ENCODE results near the gene FLNC. TPM values are rescaled to one million over a fixed set of nuclear protein-coding genes. Genes with fewer than 3 reads are reported as not detected.
A peak's percentile ranks its signal among the peaks of the same experiment; 100 is the strongest.

FLNC gene
- total RNA-seq, 1 experiment from 2014 or later: 0.42 TPM

DNA sequence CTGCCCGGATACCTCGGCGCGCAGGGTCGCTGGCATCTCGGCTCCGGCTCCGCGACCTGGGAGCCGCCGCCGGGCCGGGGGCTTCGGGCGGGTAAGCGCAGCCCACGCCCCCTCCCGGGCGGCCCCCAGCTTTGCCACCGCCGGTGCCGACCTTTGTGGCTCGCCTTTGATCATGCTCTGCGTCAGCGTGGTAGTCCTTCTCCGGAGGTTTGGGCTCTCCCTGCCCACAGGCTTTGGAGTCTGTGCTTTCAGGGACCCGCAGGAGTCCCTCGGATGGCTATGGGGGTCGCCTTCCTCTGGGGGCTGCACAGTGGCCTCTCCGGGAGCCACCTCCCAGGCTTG, 39.7 kb downstream of the FLNC start:
- no TSS peak for BruUV-seq (replicated peaks)
- Mint-ChIP-seq H3K9me3 (ENCODE audit: low read depth, unreplicated experiment) (no peaks in the 10 kb centered on the region), H3K27me3 (ENCODE audit: unreplicated experiment) (peaks cover 7% of the 10 kb centered on the region), H3K36me3 (ENCODE audit: insufficient read depth, unreplicated experiment) (peaks cover 36% of the 10 kb centered on the region), H3K4me1 (ENCODE audit: low read depth, unreplicated experiment) (peaks cover 21% of the 10 kb centered on the region), H3K4me3 (ENCODE audit: low read depth, unreplicated experiment) (peak overlapping the region; percentile 67), H3K27ac (ENCODE audit: unreplicated experiment) (peak overlapping the region; percentile 76)
- TF ChIP-seq, protein P1, sequence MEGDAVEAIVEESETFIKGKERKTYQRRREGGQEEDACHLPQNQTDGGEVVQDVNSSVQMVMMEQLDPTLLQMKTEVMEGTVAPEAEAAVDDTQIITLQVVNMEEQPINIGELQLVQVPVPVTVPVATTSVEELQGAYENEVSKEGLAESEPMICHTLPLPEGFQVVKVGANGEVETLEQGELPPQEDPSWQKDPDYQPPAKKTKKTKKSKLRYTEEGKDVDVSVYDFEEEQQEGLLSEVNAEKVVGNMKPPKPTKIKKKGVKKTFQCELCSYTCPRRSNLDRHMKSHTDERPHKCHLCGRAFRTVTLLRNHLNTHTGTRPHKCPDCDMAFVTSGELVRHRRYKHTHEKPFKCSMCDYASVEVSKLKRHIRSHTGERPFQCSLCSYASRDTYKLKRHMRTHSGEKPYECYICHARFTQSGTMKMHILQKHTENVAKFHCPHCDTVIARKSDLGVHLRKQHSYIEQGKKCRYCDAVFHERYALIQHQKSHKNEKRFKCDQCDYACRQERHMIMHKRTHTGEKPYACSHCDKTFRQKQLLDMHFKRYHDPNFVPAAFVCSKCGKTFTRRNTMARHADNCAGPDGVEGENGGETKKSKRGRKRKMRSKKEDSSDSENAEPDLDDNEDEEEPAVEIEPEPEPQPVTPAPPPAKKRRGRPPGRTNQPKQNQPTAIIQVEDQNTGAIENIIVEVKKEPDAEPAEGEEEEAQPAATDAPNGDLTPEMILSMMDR (IDR thresholded peaks at IDR 0.05; ENCODE audit: unreplicated experiment): peak; percentile 8
- CTCF ChIA-PET: no interaction called here
- intact Hi-C loops (cut with micrococcal nuclease; ENCODE audit: unreplicated experiment): loop anchor here (10.0 kb wide), 1 partner anchor 85 kb away; no protein-coding TSS in a partner anchor
- DNase-seq: no peak

DNA sequence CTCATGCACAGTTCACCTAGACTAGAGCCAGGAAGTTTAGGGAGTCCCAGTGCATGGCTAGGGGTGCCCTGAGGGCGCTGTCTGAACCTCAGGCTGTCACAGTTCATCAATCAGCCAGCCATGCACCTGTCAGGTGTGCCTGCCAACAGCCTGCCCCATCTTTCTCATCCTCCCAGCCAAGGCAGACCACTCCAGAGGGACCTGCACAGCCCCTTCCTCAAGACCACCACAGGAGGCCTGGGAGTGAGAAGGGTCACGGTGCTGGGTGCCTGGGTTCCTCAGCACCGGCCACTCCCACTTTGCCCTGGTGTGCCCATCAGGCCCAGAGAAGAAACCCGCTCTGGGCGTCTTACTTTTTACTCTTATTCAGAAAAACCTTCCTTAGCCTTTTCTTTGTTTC, 40.8 kb downstream of the FLNC start:
- H3K36me3 Mint-ChIP-seq (ENCODE audit: insufficient read depth, unreplicated experiment): peaks cover 27% of the 10 kb centered on the region
- no peak for DNase-seq
- H3K27me3 Mint-ChIP-seq (ENCODE audit: unreplicated experiment): peaks cover 7% of the 10 kb centered on the region
- BruUV-seq (replicated peaks): no TSS peak
- peaks cover 21% of the 10 kb centered on the region for H3K4me1 Mint-ChIP-seq (ENCODE audit: low read depth, unreplicated experiment)
- H3K4me3 Mint-ChIP-seq (ENCODE audit: low read depth, unreplicated experiment): no peak overlapping the region
- no peak overlapping the region for H3K27ac Mint-ChIP-seq (ENCODE audit: unreplicated experiment)
- CTCF ChIA-PET: no interaction called here
- intact Hi-C loops (cut with micrococcal nuclease; ENCODE audit: unreplicated experiment): no loop called here
- H3K9me3 Mint-ChIP-seq (ENCODE audit: low read depth, unreplicated experiment): no peaks in the 10 kb centered on the region
- TF ChIP-seq, protein P1 (IDR thresholded peaks at IDR 0.05; ENCODE audit: unreplicated experiment): no peak

DNA sequence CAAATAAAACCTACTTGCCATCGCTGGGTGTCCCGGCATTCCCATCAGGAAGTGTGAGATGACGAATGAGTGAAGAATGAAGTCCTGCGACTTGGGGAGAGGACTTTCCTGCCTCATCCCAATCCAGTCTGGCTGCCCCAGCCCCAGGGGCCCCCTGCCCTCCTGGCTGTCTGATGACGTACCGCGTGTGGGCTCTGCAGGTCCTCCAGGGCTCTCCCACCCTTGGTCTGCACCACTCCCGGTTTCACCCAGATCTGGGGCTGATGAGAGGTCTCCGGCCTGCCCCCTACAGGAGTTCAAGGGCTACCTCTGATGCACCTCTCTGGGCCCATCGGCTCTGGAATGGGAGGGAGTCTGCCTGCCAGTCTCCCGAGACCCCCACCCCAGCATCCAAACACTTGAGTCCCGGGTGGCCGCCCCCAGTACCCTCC, 42.2 kb downstream of the FLNC start:
- no peak overlapping the region for H3K27ac Mint-ChIP-seq (ENCODE audit: unreplicated experiment)
- TF ChIP-seq, protein P1 (IDR thresholded peaks at IDR 0.05; ENCODE audit: unreplicated experiment): no peak
- H3K36me3 Mint-ChIP-seq (ENCODE audit: insufficient read depth, unreplicated experiment): peaks cover 27% of the 10 kb centered on the region
- BruUV-seq (replicated peaks): no TSS peak
- no peaks in the 10 kb centered on the region for H3K9me3 Mint-ChIP-seq (ENCODE audit: low read depth, unreplicated experiment)
- H3K4me1 Mint-ChIP-seq (ENCODE audit: low read depth, unreplicated experiment): peaks cover 21% of the 10 kb centered on the region
- CTCF ChIA-PET: no interaction called here
- intact Hi-C loops (cut with micrococcal nuclease; ENCODE audit: unreplicated experiment): no loop called here
- no peak overlapping the region for H3K4me3 Mint-ChIP-seq (ENCODE audit: low read depth, unreplicated experiment)
- peaks cover 7% of the 10 kb centered on the region for H3K27me3 Mint-ChIP-seq (ENCODE audit: unreplicated experiment)
- no peak for DNase-seq

DNA sequence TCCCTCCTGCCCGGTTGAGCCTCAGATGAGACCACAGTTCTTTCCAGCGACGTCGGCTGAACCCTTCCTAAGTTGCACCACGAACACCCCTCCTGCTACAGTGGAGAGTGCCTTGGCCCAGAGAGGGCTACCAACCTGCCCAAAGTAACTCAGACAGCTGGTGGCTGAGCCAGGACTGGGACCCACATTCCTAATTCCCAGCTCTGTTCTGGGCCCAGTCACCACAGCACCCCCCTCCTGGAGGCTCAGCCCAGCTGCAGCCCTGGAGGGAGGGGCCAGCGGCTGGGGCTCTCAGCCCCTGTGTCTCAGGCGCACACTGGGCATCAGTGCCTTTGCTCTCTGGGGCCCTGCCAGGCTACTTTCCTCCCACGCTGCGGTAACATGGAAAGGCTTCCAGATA, 43.0 kb downstream of the FLNC start:
- no peak overlapping the region for H3K4me3 Mint-ChIP-seq (ENCODE audit: low read depth, unreplicated experiment)
- intact Hi-C loops (cut with micrococcal nuclease; ENCODE audit: unreplicated experiment): no loop called here
- no peaks in the 10 kb centered on the region for H3K9me3 Mint-ChIP-seq (ENCODE audit: low read depth, unreplicated experiment)
- DNase-seq: no peak
- H3K27ac Mint-ChIP-seq (ENCODE audit: unreplicated experiment): no peak overlapping the region
- H3K36me3 Mint-ChIP-seq (ENCODE audit: insufficient read depth, unreplicated experiment): peaks cover 22% of the 10 kb centered on the region
- H3K27me3 Mint-ChIP-seq (ENCODE audit: unreplicated experiment): peaks cover 7% of the 10 kb centered on the region
- CTCF ChIA-PET: no interaction called here
- TF ChIP-seq, protein P1 (IDR thresholded peaks at IDR 0.05; ENCODE audit: unreplicated experiment): no peak
- no TSS peak for BruUV-seq (replicated peaks)
- peaks cover 15% of the 10 kb centered on the region for H3K4me1 Mint-ChIP-seq (ENCODE audit: low read depth, unreplicated experiment)
